NCI-H128 (cell line): ENCODE results near the gene TTC39A.
"Not testable (repeated sequence)": the region's sequence is repeated elsewhere in the genome, so short reads cannot be mapped to it uniquely, and the experiment has no call there.

Experiments used
- DNase-seq: peaks from one replicate; lab custom pipeline; 2025; ENCODE audit not compliant: unreplicated experiment; lab: John Stamatoyannopoulos, UW

TTC39A gene

GRCh38 chr1:51268634-51269033, 61.7 kb downstream of the TTC39A start:
- no peak for DNase-seq

- DNase-seq: no peak
Observed at GRCh38 chr1:51266791-51267190, 63.6 kb downstream of the TTC39A start.

- no peak for DNase-seq
Observed at GRCh38 chr1:51266181-51266580, 64.2 kb downstream of the TTC39A start.

- DNase-seq: no peak
Observed at GRCh38 chr1:51265618-51266017, 64.7 kb downstream of the TTC39A start.

- DNase-seq: no peak
Observed at GRCh38 chr1:51264451-51264850, 65.9 kb downstream of the TTC39A start.

GRCh38 chr1:51263147-51263877, 67.0 kb downstream of the TTC39A start:
- DNase-seq: no peak

GRCh38 chr1:51255331-51255730, 75.0 kb downstream of the TTC39A start:
- no peak for DNase-seq

- DNase-seq: no peak
Observed at GRCh38 chr1:51253691-51254090, 76.7 kb downstream of the TTC39A start.

- no peak for DNase-seq
Observed at GRCh38 chr1:51252366-51252765, 78.0 kb downstream of the TTC39A start.

- DNase-seq: not testable (repeated sequence)
Observed at GRCh38 chr1:51251165-51251564, 79.2 kb downstream of the TTC39A start.

GRCh38 chr1:51250729-51251128, 79.6 kb downstream of the TTC39A start:
- DNase-seq: not testable (repeated sequence)

GRCh38 chr1:51249445-51249844, 80.9 kb downstream of the TTC39A start:
- DNase-seq: no peak

GRCh38 chr1:51247499-51247898, 82.9 kb downstream of the TTC39A start:
- DNase-seq: no peak

- DNase-seq: no peak
Observed at GRCh38 chr1:51247022-51247421, 83.3 kb downstream of the TTC39A start.

GRCh38 chr1:51242546-51242945, 87.8 kb downstream of the TTC39A start:
- DNase-seq: no peak

GRCh38 chr1:51241119-51241518, 89.2 kb downstream of the TTC39A start:
- DNase-seq: no peak

GRCh38 chr1:51240084-51240483, 90.3 kb downstream of the TTC39A start:
- DNase-seq: no peak

GRCh38 chr1:51238034-51238403, 92.3 kb downstream of the TTC39A start:
- DNase-seq: no peak

GRCh38 chr1:51237351-51238033, 92.9 kb downstream of the TTC39A start:
- no peak for DNase-seq
